ENCODE data around the gene RAB31.

DNA sequence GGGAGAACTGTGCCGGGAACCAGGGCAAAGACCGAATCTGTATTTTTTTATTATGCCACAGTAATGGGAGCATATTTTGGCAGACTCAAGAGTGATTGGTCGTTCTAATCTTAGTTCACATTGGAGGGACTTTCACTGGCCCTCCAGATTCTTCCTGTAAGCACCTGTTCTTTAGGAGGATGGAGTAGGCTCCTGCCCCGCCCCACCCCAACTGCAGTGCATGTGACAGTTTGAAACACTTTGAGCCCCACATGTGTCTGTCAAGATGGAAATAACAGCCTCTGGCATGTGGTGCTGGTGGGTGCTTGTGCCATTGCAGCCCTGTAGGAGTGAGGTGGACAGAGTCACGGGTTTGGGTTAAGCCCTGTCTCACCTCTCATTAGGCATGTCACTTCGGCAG, 134.3 kb downstream of the RAB31 start:
- TF ChIP-seq, protein P1, sequence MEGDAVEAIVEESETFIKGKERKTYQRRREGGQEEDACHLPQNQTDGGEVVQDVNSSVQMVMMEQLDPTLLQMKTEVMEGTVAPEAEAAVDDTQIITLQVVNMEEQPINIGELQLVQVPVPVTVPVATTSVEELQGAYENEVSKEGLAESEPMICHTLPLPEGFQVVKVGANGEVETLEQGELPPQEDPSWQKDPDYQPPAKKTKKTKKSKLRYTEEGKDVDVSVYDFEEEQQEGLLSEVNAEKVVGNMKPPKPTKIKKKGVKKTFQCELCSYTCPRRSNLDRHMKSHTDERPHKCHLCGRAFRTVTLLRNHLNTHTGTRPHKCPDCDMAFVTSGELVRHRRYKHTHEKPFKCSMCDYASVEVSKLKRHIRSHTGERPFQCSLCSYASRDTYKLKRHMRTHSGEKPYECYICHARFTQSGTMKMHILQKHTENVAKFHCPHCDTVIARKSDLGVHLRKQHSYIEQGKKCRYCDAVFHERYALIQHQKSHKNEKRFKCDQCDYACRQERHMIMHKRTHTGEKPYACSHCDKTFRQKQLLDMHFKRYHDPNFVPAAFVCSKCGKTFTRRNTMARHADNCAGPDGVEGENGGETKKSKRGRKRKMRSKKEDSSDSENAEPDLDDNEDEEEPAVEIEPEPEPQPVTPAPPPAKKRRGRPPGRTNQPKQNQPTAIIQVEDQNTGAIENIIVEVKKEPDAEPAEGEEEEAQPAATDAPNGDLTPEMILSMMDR (IDR thresholded peaks at IDR 0.05) = no peak
- TF ChIP-seq SIN3A (IDR thresholded peaks at IDR 0.05; ENCODE audit: borderline replicate concordance, insufficient read depth, low read depth, low read length) = no peak
- TF ChIP-seq POLR2AphosphoS5 (IDR thresholded peaks at IDR 0.05; ENCODE audit: low read depth, low read length) = no peak
- TF ChIP-seq, protein P2, sequence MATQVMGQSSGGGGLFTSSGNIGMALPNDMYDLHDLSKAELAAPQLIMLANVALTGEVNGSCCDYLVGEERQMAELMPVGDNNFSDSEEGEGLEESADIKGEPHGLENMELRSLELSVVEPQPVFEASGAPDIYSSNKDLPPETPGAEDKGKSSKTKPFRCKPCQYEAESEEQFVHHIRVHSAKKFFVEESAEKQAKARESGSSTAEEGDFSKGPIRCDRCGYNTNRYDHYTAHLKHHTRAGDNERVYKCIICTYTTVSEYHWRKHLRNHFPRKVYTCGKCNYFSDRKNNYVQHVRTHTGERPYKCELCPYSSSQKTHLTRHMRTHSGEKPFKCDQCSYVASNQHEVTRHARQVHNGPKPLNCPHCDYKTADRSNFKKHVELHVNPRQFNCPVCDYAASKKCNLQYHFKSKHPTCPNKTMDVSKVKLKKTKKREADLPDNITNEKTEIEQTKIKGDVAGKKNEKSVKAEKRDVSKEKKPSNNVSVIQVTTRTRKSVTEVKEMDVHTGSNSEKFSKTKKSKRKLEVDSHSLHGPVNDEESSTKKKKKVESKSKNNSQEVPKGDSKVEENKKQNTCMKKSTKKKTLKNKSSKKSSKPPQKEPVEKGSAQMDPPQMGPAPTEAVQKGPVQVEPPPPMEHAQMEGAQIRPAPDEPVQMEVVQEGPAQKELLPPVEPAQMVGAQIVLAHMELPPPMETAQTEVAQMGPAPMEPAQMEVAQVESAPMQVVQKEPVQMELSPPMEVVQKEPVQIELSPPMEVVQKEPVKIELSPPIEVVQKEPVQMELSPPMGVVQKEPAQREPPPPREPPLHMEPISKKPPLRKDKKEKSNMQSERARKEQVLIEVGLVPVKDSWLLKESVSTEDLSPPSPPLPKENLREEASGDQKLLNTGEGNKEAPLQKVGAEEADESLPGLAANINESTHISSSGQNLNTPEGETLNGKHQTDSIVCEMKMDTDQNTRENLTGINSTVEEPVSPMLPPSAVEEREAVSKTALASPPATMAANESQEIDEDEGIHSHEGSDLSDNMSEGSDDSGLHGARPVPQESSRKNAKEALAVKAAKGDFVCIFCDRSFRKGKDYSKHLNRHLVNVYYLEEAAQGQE (IDR thresholded peaks at IDR 0.05; ENCODE audit: insufficient read depth in 1 of 2, low read depth in 2 of 2, low read length in 1 of 2) = no peak
